HG03097 (cell line): ENCODE data around the gene CYBRD1.
"Not testable (repeated sequence)": the region's sequence is repeated elsewhere in the genome, so short reads cannot be mapped to it uniquely, and the experiment has no call there.

Experiments used
- ATAC-seq: cut with Tn5 transposase; IDR thresholded peaks from one replicate; pipeline ENCODE4 v1.9.1; 2021; ENCODE audit not compliant: unreplicated experiment, low FRiP score

The CYBRD1 gene, protein sequence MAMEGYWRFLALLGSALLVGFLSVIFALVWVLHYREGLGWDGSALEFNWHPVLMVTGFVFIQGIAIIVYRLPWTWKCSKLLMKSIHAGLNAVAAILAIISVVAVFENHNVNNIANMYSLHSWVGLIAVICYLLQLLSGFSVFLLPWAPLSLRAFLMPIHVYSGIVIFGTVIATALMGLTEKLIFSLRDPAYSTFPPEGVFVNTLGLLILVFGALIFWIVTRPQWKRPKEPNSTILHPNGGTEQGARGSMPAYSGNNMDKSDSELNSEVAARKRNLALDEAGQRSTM

GRCh38 chr2:171522052-171522787 is at the start of gene CYBRD1:
TSS of gene CYBRD1 (plus strand) at chr2:171522474. CDS start at chr2:171522546, 72 bp downstream.
- ATAC-seq, result no peak

DNA sequence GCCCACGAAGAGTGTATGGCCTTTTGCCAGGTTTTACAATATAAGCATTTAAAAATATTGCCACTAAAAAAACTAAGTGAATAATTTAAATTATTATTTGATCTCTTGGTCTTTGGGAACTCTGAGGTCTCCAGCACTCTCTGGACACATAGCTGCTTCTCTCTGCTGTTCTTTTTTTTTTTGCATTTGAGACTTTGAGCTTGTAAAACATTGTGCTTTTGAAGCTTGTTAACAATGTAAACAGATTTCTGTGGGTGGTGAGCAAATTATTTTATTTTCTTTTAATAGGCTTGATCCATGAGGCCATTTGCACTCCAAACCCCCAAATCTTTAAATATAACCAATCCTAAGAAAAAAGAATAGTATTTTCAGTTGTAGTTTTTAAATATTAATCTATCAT is 46.3 kb upstream of the CYBRD1 start:
- no peak for ATAC-seq

DNA sequence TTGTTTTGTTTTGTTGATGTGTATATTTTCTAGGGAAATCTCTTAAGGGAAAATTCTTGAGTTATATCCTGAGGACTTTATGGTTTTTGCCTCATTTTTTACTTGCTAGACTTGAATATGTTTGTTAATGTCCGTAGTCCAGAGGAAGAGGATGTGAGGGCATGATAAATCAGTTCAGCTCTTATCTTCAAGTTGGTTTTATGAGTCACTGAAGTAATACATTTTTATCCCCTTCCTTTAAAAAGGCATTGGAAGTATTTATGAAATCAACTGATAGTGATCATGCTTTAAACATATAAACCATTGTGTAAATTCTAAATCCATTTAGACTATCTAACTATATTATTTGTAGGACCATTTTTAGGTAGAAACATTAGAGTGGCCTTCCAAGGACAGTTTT is 43.9 kb upstream of the CYBRD1 start:
- no peak for ATAC-seq

- ATAC-seq, result no peak
Measured at GRCh38 chr2:171479154-171479814, 43.0 kb upstream of the CYBRD1 start.

- ATAC-seq, result no peak
Measured at GRCh38 chr2:171480908-171481307, 41.4 kb upstream of the CYBRD1 start.

- ATAC-seq, result no peak
Measured at GRCh38 chr2:171482308-171482707, 40.0 kb upstream of the CYBRD1 start.

GRCh38 chr2:171482877-171483276 is 39.4 kb upstream of the CYBRD1 start:
- no peak for ATAC-seq

DNA sequence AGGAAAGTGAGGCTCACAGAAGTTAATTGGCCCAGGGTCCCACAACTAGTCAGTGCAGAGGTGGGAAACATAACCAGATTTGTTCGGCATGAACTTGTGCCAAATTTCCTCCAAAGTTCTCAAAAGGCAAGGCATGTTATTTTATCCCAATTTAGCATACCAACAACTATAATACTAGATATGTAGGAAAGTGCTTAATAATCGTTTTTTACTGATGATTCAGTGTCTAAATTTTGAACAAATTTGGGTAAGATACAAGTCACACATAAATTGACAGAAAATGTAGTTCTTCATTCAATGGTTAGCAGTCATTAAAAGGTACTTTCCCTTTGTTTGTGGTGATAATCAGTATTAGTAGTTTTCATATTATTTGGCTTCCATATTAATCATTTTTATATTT is 38.5 kb upstream of the CYBRD1 start:
- ATAC-seq, result no peak

DNA sequence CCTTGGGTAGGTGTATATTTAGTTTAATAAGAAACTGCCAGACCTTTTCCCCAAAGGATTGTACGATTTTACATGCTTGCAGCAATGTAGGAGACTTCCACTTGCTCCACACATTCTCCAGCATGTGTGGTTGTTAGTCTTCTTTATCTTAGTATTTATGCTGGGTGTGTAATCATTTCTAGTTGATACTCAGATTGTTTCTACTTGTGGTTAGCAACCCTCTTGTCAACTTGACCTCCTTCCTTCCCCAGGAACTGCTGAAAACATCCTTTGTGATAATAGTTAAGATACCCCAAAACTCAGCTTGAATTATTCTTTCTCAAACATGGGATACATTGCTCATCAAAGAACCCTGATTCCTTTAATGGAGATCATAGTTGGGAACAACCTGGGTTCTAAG is 37.2 kb upstream of the CYBRD1 start:
- ATAC-seq, result no peak

DNA sequence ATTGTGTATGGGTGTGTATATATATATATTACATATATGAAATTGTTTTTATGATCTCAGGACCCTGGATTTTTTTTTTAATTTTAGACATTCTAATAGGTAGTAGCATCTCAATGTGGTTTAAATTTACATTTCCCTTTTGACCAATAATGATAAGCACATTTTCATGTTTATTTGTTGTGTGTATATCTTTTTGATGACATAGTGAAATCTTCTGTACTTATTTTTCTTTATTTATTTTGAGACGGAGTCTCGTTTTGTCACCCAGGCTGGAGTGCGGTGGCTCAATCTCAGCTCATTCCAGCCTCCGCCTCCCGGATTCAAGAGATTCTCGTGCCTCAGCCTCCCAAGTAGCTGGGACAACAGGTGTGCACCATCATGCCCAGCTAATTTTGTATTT is 35.1 kb upstream of the CYBRD1 start:
- no peak for ATAC-seq

- ATAC-seq, result no peak
Measured at GRCh38 chr2:171487803-171488259, 34.4 kb upstream of the CYBRD1 start.

- no peak for ATAC-seq
Measured at GRCh38 chr2:171490577-171490976, 31.7 kb upstream of the CYBRD1 start.

GRCh38 chr2:171491292-171491691 is 31.0 kb upstream of the CYBRD1 start:
- no peak for ATAC-seq

GRCh38 chr2:171492664-171493063 is 29.6 kb upstream of the CYBRD1 start:
- ATAC-seq, result no peak

DNA sequence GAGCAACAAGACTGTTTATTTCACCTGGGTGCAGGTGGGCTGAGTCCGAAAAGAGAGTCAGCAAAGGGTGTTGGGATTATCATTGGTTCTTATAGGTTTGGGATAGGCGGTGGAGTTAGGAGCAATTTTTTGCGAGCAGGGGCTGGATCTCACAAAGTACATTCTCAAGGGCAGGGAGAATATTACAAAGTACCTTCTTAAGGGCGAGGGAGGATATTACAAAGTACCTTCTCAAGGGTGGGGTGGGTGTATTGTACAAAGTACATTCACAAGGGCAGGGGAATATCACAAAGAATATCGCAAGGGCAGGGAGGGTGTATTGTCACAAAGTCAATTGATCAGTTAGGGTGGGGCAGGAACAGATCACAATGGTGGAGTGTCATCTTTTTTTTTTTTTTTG is 24.6 kb upstream of the CYBRD1 start:
- ATAC-seq, result not testable (repeated sequence)

- ATAC-seq, result no peak
Measured at GRCh38 chr2:171505374-171505773, 16.9 kb upstream of the CYBRD1 start.

GRCh38 chr2:171509945-171510731 is 12.1 kb upstream of the CYBRD1 start:
- no peak for ATAC-seq

- ATAC-seq, result no peak
Measured at GRCh38 chr2:171512014-171512413, 10.3 kb upstream of the CYBRD1 start.

DNA sequence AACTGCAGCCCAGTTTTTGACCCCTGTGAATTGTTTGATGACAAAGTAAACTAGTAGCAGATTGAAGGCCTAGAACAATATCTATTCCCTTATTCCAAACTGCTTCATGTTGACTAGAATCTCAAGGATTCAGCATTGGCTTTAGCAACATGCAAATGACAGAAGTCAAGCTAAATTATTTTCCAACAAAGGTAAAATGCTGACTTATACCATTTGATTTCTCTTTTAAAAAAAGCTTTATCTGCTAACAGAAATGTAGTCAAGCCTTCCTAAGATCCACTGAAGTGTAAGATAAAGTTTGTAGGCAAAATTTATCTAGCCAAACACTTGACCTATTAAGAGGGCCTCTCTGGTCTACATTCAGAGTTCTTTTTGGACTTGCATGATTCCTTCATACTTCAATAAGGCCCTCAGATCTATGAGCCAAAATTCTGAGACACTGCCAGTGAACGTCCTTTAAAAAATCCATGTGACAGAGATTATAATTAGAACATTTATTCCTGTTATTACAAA is 9.5 kb upstream of the CYBRD1 start:
- no peak for ATAC-seq

- no peak for ATAC-seq
Measured at GRCh38 chr2:171513719-171514160, 8.5 kb upstream of the CYBRD1 start.
